Lower leg skin (tissue), 4 donors: ENCODE measurements around the gene COL4A2. TPM values are rescaled to one million over a fixed set of nuclear protein-coding genes. Genes with fewer than 3 reads are reported as not detected.
"Not testable (repeated sequence)": the region's sequence is repeated elsewhere in the genome, so short reads cannot be mapped to it uniquely, and the experiment has no call there.

Experiments
- DNase-seq, 2 donors: peaks; one replicate each; pipeline ENCODE4 v3.0.0-alpha.2; 2019; ENCODE audit warnings: low spot score in 2 of 2
- H3K4me3 ChIP-seq: fragments of 200-600 bp; sonication (generic); 2 replicates; pipeline ENCODE4 v1.5.1; 2017; ENCODE audit warnings: mild to moderate bottlenecking, low read depth; ENCODE audit not compliant: poor library complexity, severe bottlenecking
- POLR2A ChIP-seq, 2 donors: fragments of 450-650 bp; IDR thresholded peaks; one replicate each; pipeline ENCODE4 v1.6.1; 2016 to 2017; ENCODE audit warnings: antibody characterized with exemption in 2 of 2, mild to moderate bottlenecking in 1 of 2, moderate library complexity in 1 of 2
- WGBS, 2 donors: methylation state at CpG; one replicate each; pipeline ENCODE4 v1.1.5; 2018; 5-methylcytosine and 5-hydroxymethylcytosine counted together
- intact Hi-C: fragments of 100-400 bp; cut with DNase I; formaldehyde crosslinking; loops from one replicate; pipeline ENCODE4 v1.15.0; 2023; ENCODE audit warnings: low total_unique reads
- total RNA-seq, 4 donors: library from RNA; depleted of rRNA; stranded (reverse); fragments of >200 nt; gene quantifications; one replicate each; pipeline ENCODE4 v1.1.0, GENCODE V29; 2016
- TF ChIP-seq, protein P1 (sequence below), 3 donors: fragments of 450-650 bp; IDR thresholded peaks; one replicate each; pipeline ENCODE4 v1.5.1; 2016; ENCODE audit warnings: antibody characterized with exemption in 3 of 3, mild to moderate bottlenecking in 3 of 3, moderate library complexity in 2 of 3

COL4A2 gene
- total RNA-seq, 4 donors from 2014 or later, result 40.8 to 119 (median 58.9) TPM

GRCh38 chr13:110484290-110485048 is 177.4 kb downstream of the COL4A2 start:
- 89 to 94% methylated on average over 18 of the region's 18 CpGs for WGBS, 2 donors
- no peak overlapping the region for H3K4me3 ChIP-seq
- intact Hi-C loops, result no loop called here
- TF ChIP-seq, protein P1, sequence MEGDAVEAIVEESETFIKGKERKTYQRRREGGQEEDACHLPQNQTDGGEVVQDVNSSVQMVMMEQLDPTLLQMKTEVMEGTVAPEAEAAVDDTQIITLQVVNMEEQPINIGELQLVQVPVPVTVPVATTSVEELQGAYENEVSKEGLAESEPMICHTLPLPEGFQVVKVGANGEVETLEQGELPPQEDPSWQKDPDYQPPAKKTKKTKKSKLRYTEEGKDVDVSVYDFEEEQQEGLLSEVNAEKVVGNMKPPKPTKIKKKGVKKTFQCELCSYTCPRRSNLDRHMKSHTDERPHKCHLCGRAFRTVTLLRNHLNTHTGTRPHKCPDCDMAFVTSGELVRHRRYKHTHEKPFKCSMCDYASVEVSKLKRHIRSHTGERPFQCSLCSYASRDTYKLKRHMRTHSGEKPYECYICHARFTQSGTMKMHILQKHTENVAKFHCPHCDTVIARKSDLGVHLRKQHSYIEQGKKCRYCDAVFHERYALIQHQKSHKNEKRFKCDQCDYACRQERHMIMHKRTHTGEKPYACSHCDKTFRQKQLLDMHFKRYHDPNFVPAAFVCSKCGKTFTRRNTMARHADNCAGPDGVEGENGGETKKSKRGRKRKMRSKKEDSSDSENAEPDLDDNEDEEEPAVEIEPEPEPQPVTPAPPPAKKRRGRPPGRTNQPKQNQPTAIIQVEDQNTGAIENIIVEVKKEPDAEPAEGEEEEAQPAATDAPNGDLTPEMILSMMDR (IDR thresholded peaks at IDR 0.05), result no peak
- TF ChIP-seq POLR2A (IDR thresholded peaks at IDR 0.05), result no peak
- no peak for DNase-seq

DNA sequence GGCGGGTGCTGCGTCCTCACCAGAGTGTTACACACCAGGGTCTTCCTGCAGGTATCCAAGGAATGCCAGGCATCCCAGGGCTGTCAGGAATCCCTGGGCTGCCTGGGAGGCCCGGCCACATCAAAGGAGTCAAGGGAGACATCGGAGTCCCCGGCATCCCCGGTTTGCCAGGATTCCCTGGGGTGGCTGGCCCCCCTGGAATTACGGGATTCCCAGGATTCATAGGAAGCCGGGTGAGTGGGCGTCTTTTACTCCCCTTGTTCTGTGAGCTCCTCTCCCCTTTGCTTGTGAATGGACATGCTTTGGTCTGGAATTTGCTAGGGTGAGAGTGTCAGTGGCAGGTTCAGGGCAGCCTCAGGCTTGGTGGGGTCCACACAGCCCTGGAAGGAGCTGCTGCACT is 178.5 kb downstream of the COL4A2 start:
- intact Hi-C loops, result no loop called here
- WGBS, 2 donors, result 62 to 73% methylated on average over 6 to 9 of the region's 9 CpGs
- H3K4me3 ChIP-seq, result no peak overlapping the region
- TF ChIP-seq, protein P1 (IDR thresholded peaks at IDR 0.05), result no peak
- TF ChIP-seq POLR2A (IDR thresholded peaks at IDR 0.05), result no peak
- no peak for DNase-seq

DNA sequence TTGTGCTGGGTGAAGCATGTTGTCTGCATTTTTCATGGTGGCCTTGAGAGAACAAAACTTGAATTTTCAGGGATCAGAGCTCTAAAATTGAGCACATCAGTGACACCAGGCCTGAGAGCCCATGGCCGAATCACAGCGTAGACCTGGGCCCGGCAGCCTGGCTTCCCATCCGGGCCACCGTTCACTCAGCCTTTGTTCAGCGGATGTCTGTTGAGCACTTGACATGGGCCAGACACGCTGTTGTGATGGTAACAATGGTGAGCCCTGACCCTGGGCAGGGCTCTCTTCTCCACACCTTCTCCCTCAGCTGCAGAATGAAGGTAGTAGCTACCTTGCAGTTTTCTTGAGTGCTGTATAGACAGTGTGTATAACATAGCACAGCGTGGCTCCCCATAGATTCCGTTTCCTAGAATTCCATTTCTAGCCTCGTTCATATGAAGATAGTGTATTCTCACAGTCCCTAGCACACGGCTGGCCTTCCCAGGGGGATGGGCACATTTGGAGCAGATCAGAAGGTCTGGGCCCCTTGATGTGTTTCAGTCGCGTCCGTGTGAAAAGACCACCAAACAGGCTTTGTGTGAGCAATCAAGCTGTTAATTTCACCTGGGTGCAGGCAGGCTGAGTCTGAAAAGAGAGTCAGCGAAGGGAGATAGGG is 179.1 kb downstream of the COL4A2 start:
- no peak for DNase-seq
- 90 to 92% methylated on average over 15 of the region's 15 CpGs for WGBS, 2 donors
- intact Hi-C loops, result no loop called here

GRCh38 chr13:110486880-110487279 is 179.8 kb downstream of the COL4A2 start:
- H3K4me3 ChIP-seq, DNase-seq, intact Hi-C loops: not testable (repeated sequence)
- 83 to 90% methylated on average over 3 of the region's 3 CpGs for WGBS, 2 donors

More for the DNA sequence above, 179.1 kb downstream of the COL4A2 start:
- TF ChIP-seq, protein P1 (IDR thresholded peaks at IDR 0.05), result no peak
- no peak for TF ChIP-seq POLR2A (IDR thresholded peaks at IDR 0.05)
- H3K4me3 ChIP-seq, result no peak overlapping the region

DNA sequence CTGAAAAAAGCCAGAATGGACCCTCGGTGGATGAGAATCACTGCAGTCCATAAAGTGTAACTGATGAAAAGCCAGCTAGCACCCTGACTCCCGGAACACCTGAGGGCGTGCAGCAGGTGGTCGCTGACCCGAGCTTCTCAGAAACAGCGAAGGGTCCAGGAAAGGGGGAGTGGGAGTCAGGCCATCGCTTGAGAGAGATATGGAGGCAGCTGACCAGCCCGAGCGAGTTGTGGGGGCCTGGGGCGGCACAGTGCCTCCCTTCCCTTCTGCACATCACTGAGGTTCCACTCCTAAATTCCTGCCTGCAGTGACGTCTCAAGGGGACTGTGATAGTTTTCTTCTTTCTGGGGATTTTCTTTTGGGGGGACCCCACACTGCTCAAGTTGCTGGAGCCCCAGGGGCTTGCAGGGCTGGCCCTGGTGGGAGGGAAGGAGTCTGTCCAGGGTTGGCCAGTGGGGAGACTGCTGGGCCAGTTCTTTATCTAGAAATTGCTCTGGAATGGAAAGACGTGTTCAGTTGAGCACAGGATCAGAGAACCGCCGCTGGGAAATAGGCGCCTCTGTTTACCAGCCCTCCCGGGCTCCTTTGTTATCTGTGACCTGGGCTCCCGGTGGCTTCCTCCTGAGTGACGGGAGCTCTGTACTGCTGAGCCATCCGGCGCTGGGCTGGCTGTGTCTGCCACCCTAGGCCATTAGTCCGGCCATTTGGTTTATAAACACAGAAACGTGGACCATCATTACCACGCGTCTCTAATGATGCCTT is 183.1 kb downstream of the COL4A2 start:
- no peak overlapping the region for H3K4me3 ChIP-seq
- 81 to 90% methylated on average over 24 of the region's 24 CpGs for WGBS, 2 donors
- no peak for DNase-seq
- intact Hi-C loops, result no loop called here
- no peak for TF ChIP-seq POLR2A (IDR thresholded peaks at IDR 0.05)
- TF ChIP-seq, protein P1 (IDR thresholded peaks at IDR 0.05), result no peak
